AG04450 (cell line): ENCODE data around the gene C1R. TPM values are rescaled to one million over a fixed set of nuclear protein-coding genes. Genes with fewer than 3 reads are reported as not detected.

ENCODE experiments used
- CTCF ChIA-PET: fragments of 300-600, 350-600 bp; formaldehyde crosslinking; extraction: SDS; loops from one replicate; lab custom pipeline; 2022; ENCODE audit warnings: antibody characterized with exemption, inconsistent platforms; lab: Charles Lee
- POLR2A ChIA-PET: fragments of 350-600 bp; formaldehyde crosslinking; extraction: SDS; loops from one replicate; lab custom pipeline; 2021; ENCODE audit warnings: antibody characterized with exemption, inconsistent platforms; lab: Yijun Ruan, JAX
- DNase-seq: peaks from one replicate; pipeline ENCODE4 v3.0.0-alpha.2; 2011; ENCODE audit warnings: low read depth, low spot score
- H3K27ac ChIP-seq: one replicate; pipeline ENCODE4 v1.5.1; 2012; ENCODE audit warnings: low read depth, low read length, control low read depth
- H3K27me3 ChIP-seq: one replicate; pipeline ENCODE4 v1.6.0; 2012; ENCODE audit warnings: low read length; ENCODE audit not compliant: control insufficient read depth, insufficient read depth
- H3K4me3 ChIP-seq: 2 replicates; pipeline ENCODE4 v1.5.1; 2011; ENCODE audit warnings: mild to moderate bottlenecking, low read depth, low read length, control low read depth
- H3K9me3 ChIP-seq: 2 replicates; pipeline ENCODE4 v1.5.1; 2012; ENCODE audit warnings: low read length; ENCODE audit not compliant: control insufficient read depth, insufficient read depth
- polyA plus RNA-seq: library from polyadenylated mRNA; depleted of rRNA; stranded (reverse); fragments of >200 nt; gene quantifications from 2 replicates; pipeline ENCODE4 v1.2.3, GENCODE V29; 2011
- TF ChIP-seq, protein P1 (sequence below): IDR thresholded peaks from 2 replicates; pipeline ENCODE4 v1.5.1; 2011; ENCODE audit warnings: low read depth, low read length, control low read depth, inconsistent platforms

The C1R gene
- polyA plus RNA-seq, 1 experiment = 617 TPM

DNA sequence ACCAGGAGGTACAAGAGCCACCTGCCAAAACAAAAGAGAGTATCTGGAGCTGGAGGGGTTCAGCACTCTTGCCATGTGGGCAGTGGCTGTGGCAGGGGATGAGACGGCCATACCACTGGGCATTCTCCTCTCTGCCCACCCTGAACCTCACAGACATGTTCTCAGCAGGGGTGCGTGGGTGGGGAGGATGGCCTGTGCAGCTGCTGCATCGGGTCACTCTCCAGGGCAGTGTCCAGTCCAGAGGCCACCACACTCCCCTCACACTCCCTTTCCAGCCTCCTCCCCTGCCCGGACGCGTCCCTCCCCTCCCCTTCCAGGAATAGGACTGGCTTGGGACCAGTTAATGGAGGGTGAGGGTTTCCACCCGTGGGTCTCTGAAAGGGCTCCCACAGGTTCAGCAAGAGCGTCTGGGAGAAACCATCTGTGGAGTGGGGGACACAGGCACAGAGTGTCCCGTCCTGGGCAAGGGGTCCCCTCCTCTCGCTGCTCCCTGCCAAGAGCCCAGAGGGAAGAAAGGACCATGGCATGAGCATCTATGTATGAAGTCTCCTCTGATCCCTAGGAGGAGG, 501 bp downstream of the C1R start:
- H3K27ac ChIP-seq = peak overlapping the region; percentile 62
- POLR2A ChIA-PET = interaction anchor here (0.6 to 1.0 kb wide), 3 partner anchors 13 to 287 kb away, joined by 3 to 5 read pairs (median 4); no protein-coding TSS in a partner anchor
- no peak for DNase-seq
- H3K4me3 ChIP-seq = peak overlapping the region; percentile 86
- H3K27me3 ChIP-seq = no peaks in the 10 kb centered on the region
- no peaks in the 10 kb centered on the region for H3K9me3 ChIP-seq
- CTCF ChIA-PET = interaction anchor here (0.7 to 3.4 kb wide), 8 partner anchors 10 to 168 kb away, joined by 3 to 21 read pairs (median 8); partner anchors contain the start of genes C1RL and C1S
- TF ChIP-seq, protein P1, sequence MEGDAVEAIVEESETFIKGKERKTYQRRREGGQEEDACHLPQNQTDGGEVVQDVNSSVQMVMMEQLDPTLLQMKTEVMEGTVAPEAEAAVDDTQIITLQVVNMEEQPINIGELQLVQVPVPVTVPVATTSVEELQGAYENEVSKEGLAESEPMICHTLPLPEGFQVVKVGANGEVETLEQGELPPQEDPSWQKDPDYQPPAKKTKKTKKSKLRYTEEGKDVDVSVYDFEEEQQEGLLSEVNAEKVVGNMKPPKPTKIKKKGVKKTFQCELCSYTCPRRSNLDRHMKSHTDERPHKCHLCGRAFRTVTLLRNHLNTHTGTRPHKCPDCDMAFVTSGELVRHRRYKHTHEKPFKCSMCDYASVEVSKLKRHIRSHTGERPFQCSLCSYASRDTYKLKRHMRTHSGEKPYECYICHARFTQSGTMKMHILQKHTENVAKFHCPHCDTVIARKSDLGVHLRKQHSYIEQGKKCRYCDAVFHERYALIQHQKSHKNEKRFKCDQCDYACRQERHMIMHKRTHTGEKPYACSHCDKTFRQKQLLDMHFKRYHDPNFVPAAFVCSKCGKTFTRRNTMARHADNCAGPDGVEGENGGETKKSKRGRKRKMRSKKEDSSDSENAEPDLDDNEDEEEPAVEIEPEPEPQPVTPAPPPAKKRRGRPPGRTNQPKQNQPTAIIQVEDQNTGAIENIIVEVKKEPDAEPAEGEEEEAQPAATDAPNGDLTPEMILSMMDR = no peak

DNA sequence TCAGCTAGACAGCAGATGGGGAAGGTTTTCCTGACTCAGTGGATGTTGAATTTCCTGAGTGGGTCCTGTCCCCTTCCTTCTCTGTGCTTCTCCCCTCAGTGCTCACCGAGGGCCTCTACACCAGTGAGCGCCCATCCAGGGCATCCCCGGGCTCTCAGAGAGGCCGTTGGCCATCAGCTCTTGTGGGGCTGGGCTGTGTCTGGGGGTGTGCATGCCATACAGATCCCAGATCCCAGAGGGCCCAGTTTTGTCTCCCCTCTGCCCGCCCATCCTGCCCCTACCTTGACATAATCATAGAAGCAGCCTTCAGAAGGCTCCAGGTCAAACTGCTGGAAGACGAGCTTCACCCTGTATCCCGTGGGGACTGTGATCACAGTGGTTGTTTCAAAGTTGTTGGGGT, 1.1 kb downstream of the C1R start:
- H3K27me3 ChIP-seq = no peaks in the 10 kb centered on the region
- ChIA-PET CTCF (interaction anchor here (0.7 to 3.4 kb wide), 2 partner anchors 30 to 167 kb away, joined by 3 to 18 read pairs; partner anchors contain the start of gene C1S), POLR2A (interaction anchor here (0.6 to 1.0 kb wide), 3 partner anchors 13 to 286 kb away, joined by 3 to 10 read pairs (median 4); no protein-coding TSS in a partner anchor)
- H3K27ac ChIP-seq = no peak overlapping the region
- DNase-seq = no peak
- TF ChIP-seq, protein P1 = no peak
- peak overlapping the region; percentile 86 for H3K4me3 ChIP-seq
- H3K9me3 ChIP-seq = no peaks in the 10 kb centered on the region

DNA sequence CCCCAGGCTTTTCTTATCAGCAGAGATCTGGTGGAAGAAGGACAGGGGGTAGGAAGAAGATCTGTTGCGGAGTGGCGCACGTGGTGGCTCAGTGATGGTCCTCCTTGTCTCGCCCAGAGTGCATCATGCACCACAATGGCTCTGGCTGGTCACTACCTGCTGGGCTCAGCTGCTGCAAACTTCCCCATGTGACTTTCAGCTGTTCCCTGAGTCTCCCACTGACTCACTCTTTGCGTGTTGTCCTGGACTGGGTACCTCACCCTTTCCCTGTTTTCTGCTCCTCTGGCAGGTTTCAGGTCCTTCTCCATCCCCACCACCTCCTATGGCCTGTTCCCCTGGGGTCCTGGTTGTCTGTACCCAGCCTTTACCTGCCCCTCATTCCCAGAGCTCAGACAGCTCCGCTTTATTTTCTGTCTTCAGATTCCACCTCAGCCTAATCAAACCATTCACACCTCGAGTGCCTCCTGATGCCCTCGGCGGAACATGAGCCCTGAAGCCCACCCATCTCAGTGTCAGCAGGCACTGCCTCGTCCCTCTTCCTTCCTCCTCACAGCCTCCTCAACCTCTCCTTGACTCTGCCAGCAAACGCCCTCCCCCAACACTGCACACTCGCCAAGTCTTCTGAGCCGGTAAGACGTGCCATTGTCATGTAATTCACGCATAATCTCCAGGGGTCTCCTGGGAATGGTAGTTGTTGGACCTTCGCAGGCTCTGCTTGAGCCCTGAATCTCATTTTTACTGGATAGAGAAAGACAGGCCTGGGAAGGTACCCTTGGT, 1.8 kb downstream of the C1R start:
- DNase-seq = no peak
- ChIA-PET CTCF (interaction anchor here (0.7 to 3.4 kb wide), 2 partner anchors 19 to 30 kb away, joined by 3 to 18 read pairs; partner anchors contain the start of gene C1S), POLR2A (interaction anchor here (0.6 to 1.0 kb wide), 3 partner anchors 11 to 19 kb away, joined by 3 to 10 read pairs (median 4); no protein-coding TSS in a partner anchor)
- Histone ChIP-seq H3K4me3 (peak overlapping the region; percentile 86), H3K27me3 (no peaks in the 10 kb centered on the region), H3K9me3 (no peaks in the 10 kb centered on the region; the same call in 1 of the 2 replicates), H3K27ac (no peak overlapping the region)
- TF ChIP-seq, protein P1 = no peak

DNA sequence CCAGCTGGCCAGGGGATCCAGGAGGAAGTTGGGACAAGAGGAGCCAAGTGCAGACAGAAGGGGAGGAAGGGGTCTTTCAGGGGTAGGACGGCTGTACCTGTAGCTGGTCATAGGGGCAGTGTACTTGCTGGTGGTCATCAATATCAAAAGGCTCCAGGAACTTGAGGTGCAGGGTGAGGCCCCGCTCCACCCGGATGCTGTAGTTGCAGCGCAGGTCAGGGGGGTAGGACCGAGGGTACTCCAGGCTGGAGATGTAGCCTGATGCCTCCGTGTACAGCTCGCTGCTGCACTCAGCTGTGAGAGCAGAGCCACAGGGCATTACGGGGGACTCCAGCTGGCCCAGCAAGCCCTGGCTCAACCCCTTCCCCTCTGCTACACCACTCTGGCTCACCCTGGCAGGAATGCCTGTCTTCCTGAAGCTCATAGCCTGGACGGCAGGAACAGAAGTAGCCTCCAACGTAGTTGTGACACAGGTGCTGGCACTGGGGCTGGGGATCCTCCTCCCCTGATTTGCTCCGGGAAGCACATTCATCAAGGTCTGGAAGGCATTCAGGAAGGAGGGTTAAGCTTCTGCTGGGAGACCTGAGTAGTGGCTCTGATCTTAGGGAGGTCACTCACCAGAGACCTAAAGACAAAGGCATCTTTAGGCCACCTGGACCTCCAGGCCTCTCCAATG, 2.9 kb downstream of the C1R start:
- H3K27me3 ChIP-seq = no peaks in the 10 kb centered on the region
- DNase-seq = no peak
- no peak overlapping the region for H3K27ac ChIP-seq
- TF ChIP-seq, protein P1 = no peak
- H3K9me3 ChIP-seq = no peaks in the 10 kb centered on the region; the same call in 1 of the 2 replicates
- ChIA-PET POLR2A (interaction anchor here (0.6 to 1.0 kb wide), 3 partner anchors 10 to 18 kb away, joined by 3 to 6 read pairs (median 4); no protein-coding TSS in a partner anchor), CTCF (interaction anchor here (0.7 to 3.4 kb wide), 3 partner anchors 20 to 136 kb away, joined by 3 to 18 read pairs (median 3); partner anchors contain the start of gene C1S)
- H3K4me3 ChIP-seq = no peak overlapping the region
